B cell (primary cell): Measurements from ENCODE around the gene OIT3.

ENCODE experiments used
- CTCF ChIP-seq: fragments of 200-600 bp; IDR thresholded peaks from one replicate; pipeline ENCODE4 v1.8.0; 2022; ENCODE audit warnings: antibody characterized with exemption, mild to moderate bottlenecking
- EZH2 ChIP-seq: IDR thresholded peaks from 2 replicates; pipeline ENCODE4 v1.6.1; 2012; ENCODE audit warnings: borderline replicate concordance, low read depth, mild to moderate bottlenecking, moderate library complexity, low read length; ENCODE audit not compliant: insufficient read depth, poor library complexity, severe bottlenecking

- TF ChIP-seq CTCF, result no peak
- no peak for TF ChIP-seq EZH2
Observed at GRCh38 chr10:72932259-72933015, 38.9 kb downstream of the OIT3 start.
